GM21390 (cell line): ENCODE results near the gene BTBD18.
"Not testable (repeated sequence)": the region's sequence is repeated elsewhere in the genome, so short reads cannot be mapped to it uniquely, and the experiment has no call there.

Experiments used
- ATAC-seq: cut with Tn5 transposase; IDR thresholded peaks from one replicate; pipeline ENCODE4 v1.9.1; 2021; ENCODE audit not compliant: unreplicated experiment

BTBD18 gene

DNA sequence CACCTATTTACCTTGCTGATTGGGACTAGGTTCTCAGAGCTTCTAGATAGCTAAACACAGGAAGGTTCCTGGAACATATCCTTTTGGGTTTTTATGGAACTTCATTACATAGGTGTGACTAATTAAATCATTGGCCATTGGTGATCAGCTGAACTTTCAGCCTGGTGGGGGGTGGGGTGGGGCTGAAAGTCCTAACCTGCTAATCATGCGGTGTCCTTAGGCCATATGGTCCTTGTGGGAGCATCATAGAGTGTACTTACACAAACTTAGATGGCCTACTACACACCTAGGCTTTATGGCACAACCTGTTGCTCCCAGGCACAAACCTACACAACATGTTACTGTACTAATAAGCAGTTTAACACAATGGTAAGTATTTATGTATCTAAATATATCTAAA lies 19.0 kb downstream of the BTBD18 start:
- ATAC-seq, result no peak

DNA sequence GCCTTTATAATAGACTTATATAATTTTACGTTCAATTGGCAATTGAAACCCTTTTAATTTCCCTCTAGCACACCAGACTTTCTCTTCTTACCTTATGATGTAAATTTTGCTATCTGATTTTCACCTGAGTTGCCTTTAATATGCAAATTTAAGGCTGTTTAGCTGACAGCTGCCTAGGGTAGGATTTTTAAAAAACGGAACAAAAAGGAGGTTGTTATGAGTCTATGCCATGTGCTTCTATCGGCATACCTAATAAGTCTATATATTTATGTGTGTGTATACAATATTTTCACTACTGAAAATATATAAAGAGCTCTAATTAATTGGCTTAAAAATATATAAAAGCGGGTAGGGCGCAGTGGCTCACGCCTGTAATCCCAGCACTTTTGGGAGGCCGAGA lies 22.1 kb downstream of the BTBD18 start:
- no peak for ATAC-seq

DNA sequence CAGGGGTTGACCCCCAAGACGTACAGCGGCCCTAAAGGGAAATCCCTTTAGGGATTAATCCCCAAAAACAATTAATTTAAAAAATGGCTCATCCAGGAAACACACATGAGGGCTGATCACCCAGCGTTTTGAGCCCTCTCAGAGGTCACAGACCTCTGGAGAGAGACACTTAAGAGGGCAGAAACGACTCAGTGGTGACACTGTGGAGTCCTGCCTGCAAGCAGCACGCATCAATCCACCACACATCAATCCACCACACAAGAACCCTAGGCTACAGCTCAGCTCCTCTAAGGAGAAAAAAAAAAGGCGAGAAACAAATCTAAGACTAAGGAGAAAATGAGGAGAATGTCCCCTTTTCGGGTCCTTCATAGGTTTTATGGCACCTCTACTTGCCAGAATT lies 22.8 kb downstream of the BTBD18 start:
- ATAC-seq, result no peak

DNA sequence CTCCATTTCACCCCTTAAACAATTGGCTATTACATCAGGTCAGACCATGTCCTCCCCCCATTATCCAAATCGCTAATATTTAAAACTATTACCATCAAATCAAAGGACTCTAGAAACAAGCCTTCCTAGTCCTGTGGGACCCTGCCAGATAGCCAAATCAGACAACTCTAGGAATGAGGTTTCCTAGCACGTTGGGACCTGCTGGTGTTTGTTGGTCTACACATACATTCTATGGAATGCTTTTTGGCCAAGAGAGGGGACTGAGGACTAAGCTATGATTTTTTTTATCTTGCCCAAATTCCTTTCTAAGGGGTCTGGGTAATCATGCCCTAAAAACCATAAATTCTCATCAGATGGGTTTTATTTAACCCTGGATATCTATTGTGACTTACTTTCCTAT lies 24.4 kb downstream of the BTBD18 start:
- ATAC-seq, result no peak

DNA sequence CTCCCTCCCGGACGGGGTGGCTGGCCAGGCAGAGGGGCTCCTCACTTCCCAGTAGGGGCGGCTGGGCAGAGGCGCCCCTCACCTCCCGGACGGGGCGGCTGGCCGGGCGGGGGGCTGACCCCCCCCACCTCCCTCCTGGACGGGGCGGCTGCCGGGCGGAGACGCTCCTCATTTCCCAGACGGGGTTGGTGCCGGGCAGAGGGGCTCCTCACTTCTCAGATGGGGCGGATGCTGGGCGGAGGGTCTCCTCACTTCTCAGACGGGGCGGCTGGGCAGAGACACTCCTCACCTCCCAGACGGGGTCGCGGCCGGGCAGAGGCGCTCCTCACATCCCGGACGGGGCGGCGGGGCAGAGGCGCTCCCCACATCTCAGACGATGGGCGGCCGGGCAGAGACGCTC lies 34.9 kb downstream of the BTBD18 start:
- ATAC-seq, result not testable (repeated sequence)

DNA sequence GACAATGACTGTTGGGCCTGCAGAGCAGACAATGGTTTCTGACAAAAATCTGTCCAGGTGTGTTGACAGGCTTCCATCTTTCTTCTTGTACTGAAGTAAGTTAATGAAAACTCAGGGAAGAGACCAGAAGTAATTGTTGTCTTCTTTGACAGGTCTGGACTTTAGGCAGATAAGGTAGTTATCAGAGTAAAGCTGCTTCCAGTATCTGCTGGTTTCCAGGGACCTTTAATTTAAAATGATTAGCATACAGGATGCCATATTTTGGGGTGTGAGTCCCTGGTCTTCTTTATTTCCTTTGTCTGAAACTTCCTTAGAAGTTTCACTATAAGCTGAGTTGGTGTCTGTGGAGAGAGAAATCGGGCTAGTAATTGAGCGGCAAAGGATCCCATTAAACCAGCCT lies 37.8 kb downstream of the BTBD18 start:
- no peak for ATAC-seq

GRCh38 chr11:57712256-57713150 lies 39.1 kb downstream of the BTBD18 start, which contains the start of gene TMX2:
Gene TMX2, plus strand, starts transcription at chr11:57712593. Its CDS starts 26 bp downstream, at chr11:57712619.
- peak; percentile 92 for ATAC-seq

- ATAC-seq, result peak; percentile 44
Observed at GRCh38 chr11:57711414-57712255, 40.0 kb downstream of the BTBD18 start, which contains the start of gene MED19. Gene MED19, minus strand, starts transcription at chr11:57712215. Its CDS starts 36 bp downstream, at chr11:57712179.

DNA sequence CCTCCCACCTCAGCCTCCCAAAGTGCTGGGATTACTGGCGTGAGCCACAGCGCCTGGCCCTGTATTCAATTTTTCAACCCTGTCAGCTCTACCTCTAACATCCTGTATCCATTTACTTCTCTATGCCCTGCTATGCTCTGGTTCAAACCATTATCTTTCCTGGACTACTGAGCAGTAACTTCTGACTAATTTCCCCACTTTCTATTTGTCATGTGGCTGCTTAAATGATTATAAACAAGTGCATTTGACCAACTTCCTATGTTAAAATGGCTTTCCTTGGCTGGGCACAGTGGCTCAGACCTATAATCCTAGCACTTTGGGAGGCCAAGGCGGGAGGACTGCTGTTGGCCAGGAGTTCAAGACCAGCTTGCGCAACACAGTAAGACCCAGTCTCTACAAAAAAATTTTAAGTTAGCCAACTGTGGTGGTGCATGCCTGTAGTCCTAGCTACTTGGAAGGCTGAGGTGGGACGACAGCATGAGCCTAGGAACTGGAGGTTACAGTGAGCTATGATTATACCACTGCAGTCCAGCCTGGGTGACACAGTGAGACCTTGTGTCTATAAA lies 41.7 kb downstream of the BTBD18 start:
- no peak for ATAC-seq

- not testable (repeated sequence) for ATAC-seq
Observed at GRCh38 chr11:57705432-57705831, 46.2 kb downstream of the BTBD18 start.

- no peak for ATAC-seq
Observed at GRCh38 chr11:57704932-57705331, 46.7 kb downstream of the BTBD18 start.

GRCh38 chr11:57703341-57703740 lies 48.3 kb downstream of the BTBD18 start:
- no peak for ATAC-seq

DNA sequence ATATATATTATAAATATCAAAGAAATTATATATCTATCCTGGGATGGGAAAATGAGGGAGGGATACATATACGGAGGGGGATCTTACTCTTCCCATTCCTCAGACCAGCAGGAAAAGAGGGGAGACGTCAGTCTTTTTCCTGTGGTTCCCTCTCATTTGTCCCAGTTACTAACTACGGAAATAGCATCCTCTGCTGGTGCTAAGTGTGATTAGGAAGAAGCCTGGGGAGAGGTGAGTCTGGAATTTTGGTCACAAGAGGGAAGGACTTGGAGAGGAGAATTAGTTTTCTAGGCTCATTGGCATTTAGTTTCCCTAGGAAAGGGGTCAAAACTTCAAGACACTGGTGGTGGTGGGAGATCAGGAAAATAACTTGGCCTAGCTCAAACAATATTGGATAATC lies 51.2 kb downstream of the BTBD18 start:
- ATAC-seq, result no peak

GRCh38 chr11:57699813-57700212 lies 51.8 kb downstream of the BTBD18 start:
- no peak for ATAC-seq

DNA sequence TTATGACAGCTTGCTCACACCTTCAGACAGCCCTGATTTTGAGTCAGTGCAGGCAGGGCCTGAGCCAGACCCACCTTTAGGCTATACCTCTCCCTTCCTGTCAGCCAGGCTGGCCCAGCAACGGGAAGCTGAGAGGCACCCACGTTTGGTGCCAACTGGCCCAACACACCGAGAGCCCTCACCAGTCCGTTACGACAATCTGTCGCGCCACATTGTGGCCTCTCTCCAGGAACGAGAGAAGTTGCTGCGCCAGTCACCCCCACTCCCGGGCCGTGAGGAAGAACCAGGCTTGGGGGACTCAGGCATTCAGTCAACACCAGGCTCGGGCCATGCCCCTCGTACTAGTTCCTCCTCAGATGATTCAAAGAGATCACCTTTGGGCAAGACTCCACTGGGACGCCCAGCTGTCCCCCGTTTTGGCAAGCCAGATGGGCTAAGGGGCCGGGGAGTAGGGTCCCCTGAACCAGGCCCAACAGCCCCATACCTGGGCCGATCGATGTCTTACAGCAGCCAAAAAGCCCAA lies 52.7 kb downstream of the BTBD18 start:
- no peak for ATAC-seq
